Ishikawa (cell line): ENCODE results near the gene PLCL2.

Experiments
- CEBPB ChIP-seq: IDR thresholded peaks from 2 replicates; pipeline ENCODE4 v1.6.1; 2012
- CREB1 ChIP-seq: IDR thresholded peaks from 2 replicates; pipeline ENCODE4 v1.6.1; 2012; ENCODE audit warnings: low read depth
- EGR1 ChIP-seq: IDR thresholded peaks from 2 replicates; pipeline ENCODE4 v1.6.1; 2012
- EP300 ChIP-seq: IDR thresholded peaks from 2 replicates; pipeline ENCODE4 v1.6.1; 2012; ENCODE audit warnings: borderline replicate concordance
- FOXM1 ChIP-seq: IDR thresholded peaks from 2 replicates; pipeline ENCODE4 v1.6.1; 2012; ENCODE audit warnings: low read depth, borderline replicate concordance
- NFIC ChIP-seq: IDR thresholded peaks from 2 replicates; pipeline ENCODE4 v1.6.1; 2012
- RAD21 ChIP-seq: IDR thresholded peaks from 2 replicates; pipeline ENCODE4 v1.6.1; 2012; ENCODE audit warnings: low read depth
- REST ChIP-seq: IDR thresholded peaks from 2 replicates; pipeline ENCODE4 v1.6.1; 2012; ENCODE audit warnings: low read depth, mild to moderate bottlenecking
- TAF1 ChIP-seq: IDR thresholded peaks from 2 replicates; pipeline ENCODE4 v1.6.1; 2012; ENCODE audit warnings: low read depth, mild to moderate bottlenecking
- TEAD4 ChIP-seq: IDR thresholded peaks from 2 replicates; pipeline ENCODE4 v1.6.1; 2012
- USF1 ChIP-seq: IDR thresholded peaks from 2 replicates; pipeline ENCODE4 v1.6.1; 2012
- YY1 ChIP-seq: IDR thresholded peaks from 2 replicates; pipeline ENCODE4 v1.6.1; 2012; ENCODE audit warnings: low read depth
- ZBTB7A ChIP-seq: IDR thresholded peaks from 2 replicates; pipeline ENCODE4 v1.6.1; 2012; ENCODE audit warnings: low read depth
- TF ChIP-seq, protein P1 (sequence below): IDR thresholded peaks from 2 replicates; pipeline ENCODE4 v1.6.1; 2012

- no peak for TF ChIP-seq CREB1
- no peak for TF ChIP-seq NFIC
- TF ChIP-seq REST = no peak
- no peak for TF ChIP-seq EGR1
- TF ChIP-seq EP300 = no peak
- TF ChIP-seq TEAD4 = no peak
- no peak for TF ChIP-seq CEBPB
- TF ChIP-seq RAD21 = no peak
- no peak for TF ChIP-seq USF1
- no peak for TF ChIP-seq TAF1
- no peak for TF ChIP-seq YY1
- TF ChIP-seq ZBTB7A = no peak
- TF ChIP-seq FOXM1 = no peak
- TF ChIP-seq, protein P1, sequence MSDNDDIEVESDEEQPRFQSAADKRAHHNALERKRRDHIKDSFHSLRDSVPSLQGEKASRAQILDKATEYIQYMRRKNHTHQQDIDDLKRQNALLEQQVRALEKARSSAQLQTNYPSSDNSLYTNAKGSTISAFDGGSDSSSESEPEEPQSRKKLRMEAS = no peak
These were observed 234.7 kb downstream of the PLCL2 start for GRCh38 chr3:17119201-17120072.
